ENCODE data around the gene TCF15. TPM values are rescaled to one million over a fixed set of nuclear protein-coding genes. Genes with fewer than 3 reads are reported as not detected.

The TCF15 gene
- total and polyA plus RNA-seq, 9 donors = 0.15 to 0.75 (median 0.30) TPM; not detected in 2

DNA sequence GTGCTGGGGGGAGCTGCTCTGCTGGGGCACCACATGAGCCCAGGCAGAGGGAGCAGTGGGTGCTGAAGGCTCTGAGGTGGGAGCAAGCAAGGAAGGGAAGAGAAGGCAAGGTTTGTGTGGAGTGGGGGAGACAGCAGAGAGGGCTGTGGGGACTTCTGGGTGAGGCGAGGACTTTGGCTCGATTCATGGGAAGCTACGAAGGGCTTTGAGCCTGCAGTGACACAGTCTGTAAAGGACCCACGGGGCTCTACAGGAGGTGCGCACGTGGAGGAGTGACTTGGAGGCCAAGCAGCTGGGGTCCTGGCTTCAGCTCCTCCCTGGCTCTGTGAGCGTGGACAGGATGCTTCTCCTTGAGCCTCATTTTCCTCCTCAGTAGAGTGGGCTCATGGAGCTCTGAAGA is 37.4 kb downstream of the TCF15 start:
- intact Hi-C loops (cut with DNase I) = no loop called here
- no peak for DNase-seq
- Histone ChIP-seq H3K36me3 (no peaks in the 10 kb centered on the region), H3K4me3 (no peak overlapping the region), H3K4me1 (ENCODE audit: insufficient read depth) (no peaks in the 10 kb centered on the region), H3K9me3 (no peaks in the 10 kb centered on the region), H3K27me3 (no peaks in the 10 kb centered on the region), H3K27ac (no peak overlapping the region)
- TF ChIP-seq, protein P1, sequence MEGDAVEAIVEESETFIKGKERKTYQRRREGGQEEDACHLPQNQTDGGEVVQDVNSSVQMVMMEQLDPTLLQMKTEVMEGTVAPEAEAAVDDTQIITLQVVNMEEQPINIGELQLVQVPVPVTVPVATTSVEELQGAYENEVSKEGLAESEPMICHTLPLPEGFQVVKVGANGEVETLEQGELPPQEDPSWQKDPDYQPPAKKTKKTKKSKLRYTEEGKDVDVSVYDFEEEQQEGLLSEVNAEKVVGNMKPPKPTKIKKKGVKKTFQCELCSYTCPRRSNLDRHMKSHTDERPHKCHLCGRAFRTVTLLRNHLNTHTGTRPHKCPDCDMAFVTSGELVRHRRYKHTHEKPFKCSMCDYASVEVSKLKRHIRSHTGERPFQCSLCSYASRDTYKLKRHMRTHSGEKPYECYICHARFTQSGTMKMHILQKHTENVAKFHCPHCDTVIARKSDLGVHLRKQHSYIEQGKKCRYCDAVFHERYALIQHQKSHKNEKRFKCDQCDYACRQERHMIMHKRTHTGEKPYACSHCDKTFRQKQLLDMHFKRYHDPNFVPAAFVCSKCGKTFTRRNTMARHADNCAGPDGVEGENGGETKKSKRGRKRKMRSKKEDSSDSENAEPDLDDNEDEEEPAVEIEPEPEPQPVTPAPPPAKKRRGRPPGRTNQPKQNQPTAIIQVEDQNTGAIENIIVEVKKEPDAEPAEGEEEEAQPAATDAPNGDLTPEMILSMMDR (IDR thresholded peaks at IDR 0.05) = no peak
- TF ChIP-seq POLR2A (IDR thresholded peaks at IDR 0.05) = no peak
- TF ChIP-seq EP300 (IDR thresholded peaks at IDR 0.05) = no peak
- WGBS, 3 donors = 31 to 40% (median 33%) methylated on average over 7 of the region's 7 CpGs

DNA sequence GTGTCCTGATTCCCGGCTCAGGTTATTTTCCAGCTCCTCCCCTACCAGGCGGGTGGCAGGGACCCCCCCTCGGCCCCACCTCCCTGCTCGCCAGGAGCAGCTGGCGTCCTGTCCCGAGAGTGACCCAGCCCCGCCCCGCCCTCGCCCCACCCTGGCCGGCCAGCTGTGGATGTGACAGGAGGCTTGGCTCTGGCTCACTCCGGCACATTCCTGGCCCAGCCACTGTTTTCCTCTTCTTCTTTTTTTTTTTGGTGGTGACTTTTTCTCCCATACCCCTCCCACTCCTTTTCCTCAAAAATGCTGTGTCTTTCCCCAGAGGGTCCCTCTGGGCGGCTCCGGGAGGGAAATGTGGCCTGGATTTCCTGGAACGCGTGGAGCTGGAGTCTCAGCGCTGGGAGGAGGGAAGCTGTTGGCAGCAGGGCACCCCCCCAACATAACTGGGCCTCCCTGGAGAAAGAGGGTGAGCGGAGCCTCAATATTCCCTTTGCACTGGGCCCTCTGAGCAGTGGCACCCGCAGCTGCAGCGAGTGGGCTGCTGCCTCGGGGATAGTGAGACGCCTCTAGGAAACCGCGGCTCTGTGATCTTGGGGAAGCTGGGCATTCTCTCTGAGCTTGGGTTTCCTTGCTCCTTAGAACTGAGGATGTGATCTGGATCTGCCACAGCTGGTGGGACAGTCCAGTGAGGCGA is 38.2 kb downstream of the TCF15 start:
- no peaks in the 10 kb centered on the region for H3K9me3 ChIP-seq
- H3K27ac ChIP-seq = no peak overlapping the region
- H3K4me3 ChIP-seq = no peak overlapping the region
- intact Hi-C loops (cut with DNase I) = no loop called here
- no peaks in the 10 kb centered on the region for H3K4me1 ChIP-seq (ENCODE audit: insufficient read depth)
- H3K36me3 ChIP-seq = no peaks in the 10 kb centered on the region
- no peak for TF ChIP-seq POLR2A (IDR thresholded peaks at IDR 0.05)
- TF ChIP-seq, protein P1 (IDR thresholded peaks at IDR 0.05) = no peak
- no peak for TF ChIP-seq EP300 (IDR thresholded peaks at IDR 0.05)
- WGBS, 3 donors = 3 to 5% (median 3%) methylated on average over 24 of the region's 24 CpGs
- no peaks in the 10 kb centered on the region for H3K27me3 ChIP-seq
- peak; percentile 50 to 75 (median 54) for DNase-seq

- Histone ChIP-seq H3K36me3 (no peaks in the 10 kb centered on the region), H3K27ac (no peak overlapping the region), H3K4me1 (ENCODE audit: insufficient read depth) (no peaks in the 10 kb centered on the region), H3K9me3 (no peaks in the 10 kb centered on the region), H3K4me3 (no peak overlapping the region), H3K27me3 (no peaks in the 10 kb centered on the region)
- WGBS, 3 donors = 61 to 70% (median 69%) methylated on average over 14 of the region's 14 CpGs
- no peak for DNase-seq
- intact Hi-C loops (cut with DNase I) = loop anchor here in 2 of 4 donors (10.0 kb wide), 2 partner anchors 76 to 96 kb away; no protein-coding TSS in a partner anchor
- TF ChIP-seq EP300 (IDR thresholded peaks at IDR 0.05) = no peak
- no peak for TF ChIP-seq POLR2A (IDR thresholded peaks at IDR 0.05)
- TF ChIP-seq, protein P1 (IDR thresholded peaks at IDR 0.05) = no peak
These were observed 41.3 kb downstream of the TCF15 start for GRCh38 chr20:568673-569415.

DNA sequence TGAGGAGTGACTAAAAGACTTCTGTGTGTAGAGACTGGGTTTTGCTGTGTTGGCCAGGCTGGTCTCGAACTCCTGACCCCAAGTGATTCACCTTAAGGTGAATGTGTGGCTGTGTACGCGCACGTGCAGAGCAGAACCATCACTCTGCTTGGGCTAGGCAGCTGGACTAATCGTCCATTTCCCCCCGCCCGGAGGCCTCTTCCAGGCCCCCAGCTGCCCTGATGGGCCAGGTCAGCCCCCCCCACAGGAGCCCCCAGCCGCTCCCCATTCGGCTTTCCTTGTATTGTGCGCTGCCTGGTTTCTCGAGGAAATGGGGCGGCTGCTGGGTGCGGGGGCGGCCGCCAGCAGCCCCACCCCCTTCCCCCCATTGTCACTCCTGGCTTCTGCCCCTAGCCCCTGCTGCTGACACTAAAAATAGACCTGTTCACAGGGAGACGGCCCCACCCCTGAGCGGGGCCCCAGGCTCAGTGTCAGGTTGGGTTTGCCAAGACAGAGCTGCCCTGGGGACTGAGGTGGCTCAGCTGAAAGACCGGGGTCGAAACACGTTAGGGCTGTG is 41.9 kb downstream of the TCF15 start:
- Histone ChIP-seq H3K4me3 (no peak overlapping the region), H3K36me3 (no peaks in the 10 kb centered on the region), H3K9me3 (no peaks in the 10 kb centered on the region), H3K27ac (no peak overlapping the region), H3K4me1 (ENCODE audit: insufficient read depth) (no peaks in the 10 kb centered on the region), H3K27me3 (no peaks in the 10 kb centered on the region)
- 27 to 49% (median 37%) methylated on average over 20 of the region's 20 CpGs for WGBS, 3 donors
- TF ChIP-seq EP300 (IDR thresholded peaks at IDR 0.05) (no peak), POLR2A (IDR thresholded peaks at IDR 0.05) (no peak)
- TF ChIP-seq, protein P1 (IDR thresholded peaks at IDR 0.05) = no peak
- intact Hi-C loops (cut with DNase I) = loop anchor here in 2 of 4 donors (10.0 kb wide), 2 partner anchors 77 to 97 kb away; no protein-coding TSS in a partner anchor
- no peak for DNase-seq

All from ovary (tissue), 9 donors.